HCT116 (cell line): Measurements from ENCODE around the gene MFSD6L. TPM values are rescaled to one million over a fixed set of nuclear protein-coding genes. Genes with fewer than 3 reads are reported as not detected.

Source experiments
- ATAC-seq: fragments of 200-7000 bp; cut with Tn5 transposase; 2 replicates; pipeline ENCODE4 v1.9.1; 2020; ENCODE audit warnings: mild to moderate bottlenecking, moderate library complexity
- BruUV-seq: library from RNA; stranded (reverse); fragments of 400-500 nt; replicated peaks from 2 replicates; lab custom pipeline; 2021; lab: Mats Ljungman, UMichigan
- CTCF ChIA-PET: fragments of 300-600 bp; sonication (Branson Sonifier 250); formaldehyde crosslinking; loops from one replicate; lab custom pipeline; 2021; ENCODE audit warnings: antibody characterized with exemption; lab: Charles Lee
- POLR2A ChIA-PET: fragments of 300-600, 350-600 bp; sonication (Branson Sonifier 250); formaldehyde crosslinking; loops from one replicate; lab custom pipeline; 2021; ENCODE audit warnings: antibody characterized with exemption; lab: Charles Lee
- RAD21 ChIA-PET, 2 experiments: fragments of 300-600 bp; sonication (Branson Sonifier 250); formaldehyde crosslinking; loops; one replicate each; lab custom pipeline; 2023; ENCODE audit warnings: low total read pairs in 2 of 2; ENCODE audit not compliant: uncharacterized antibody in 2 of 2, unreplicated experiment in 2 of 2, low non-redundant PET in 1 of 2; lab: Charles Lee
- DNase-seq: peaks from one replicate; pipeline ENCODE4 v3.0.0-alpha.2; 2010; ENCODE audit warnings: low read depth, low spot score
- H2AFZ ChIP-seq: fragments of 200-600 bp; shearing (Covaris generic), sonication (generic); 2 replicates; pipeline ENCODE4 v1.6.1; 2017; ENCODE audit warnings: low read depth, mixed run types, mixed read lengths, antibody characterized with exemption, low read length; ENCODE audit not compliant: poor library complexity, severe bottlenecking
- H3K27ac ChIP-seq: 2 replicates; pipeline ENCODE4 v1.5.1; 2012; ENCODE audit warnings: low read depth, low read length
- H3K27me3 ChIP-seq: fragments of 200-600 bp; sonication (generic); 2 replicates; pipeline ENCODE4 v1.6.1; 2016; ENCODE audit warnings: mixed run types, low read length, mixed read lengths; ENCODE audit not compliant: insufficient read depth
- H3K36me3 ChIP-seq, 2 experiments: fragments of 200-500 bp in 1 of 2; fragments of 200-600 bp in 1 of 2; sonication (Bioruptor generic) in 1 of 2; sonication (generic) in 1 of 2; 2 replicates each; pipeline versions ENCODE4 v1.5.1 to v1.6.1; 2014 to 2016; ENCODE audit warnings: low read length in 2 of 2, inconsistent platforms in 1 of 2, mixed read lengths in 1 of 2, mixed run types in 1 of 2; ENCODE audit not compliant: insufficient read depth in 2 of 2, control insufficient read depth in 1 of 2
- H3K4me1 ChIP-seq, 2 experiments: fragments of 200-600 bp in 1 of 2; sonication (generic) in 1 of 2; 2 replicates each; pipeline versions ENCODE4 v1.5.1 to v1.6.1; 2012 to 2017; ENCODE audit warnings: low read length in 2 of 2, inconsistent platforms in 1 of 2, mild to moderate bottlenecking in 1 of 2, mixed read lengths in 1 of 2, mixed run types in 1 of 2, moderate library complexity in 1 of 2; ENCODE audit not compliant: insufficient read depth in 2 of 2, control insufficient read depth in 1 of 2
- H3K4me2 ChIP-seq: fragments of 200-600 bp; sonication (generic); 2 replicates; pipeline ENCODE4 v1.6.1; 2017; ENCODE audit warnings: mixed run types, low read length, mixed read lengths
- H3K4me3 ChIP-seq, 2 experiments: fragments of 200-600 bp in 1 of 2; sonication (generic) in 1 of 2; replicated peaks in 1 of 2; 2 replicates each; pipeline ENCODE4 v1.5.1; 2011 to 2016; ENCODE audit warnings: low read length in 2 of 2, control low read depth in 1 of 2, low read depth in 1 of 2, mild to moderate bottlenecking in 1 of 2, mixed read lengths in 1 of 2, mixed run types in 1 of 2
- H3K79me2 ChIP-seq: fragments of 200-600 bp; sonication (generic); 2 replicates; pipeline ENCODE4 v1.6.1; 2017; ENCODE audit warnings: mild to moderate bottlenecking, mixed run types, low read length, moderate library complexity, mixed read lengths; ENCODE audit not compliant: insufficient read depth
- H3K9ac ChIP-seq: fragments of 200-600 bp; sonication (generic); 2 replicates; pipeline ENCODE4 v1.6.1; 2016; ENCODE audit warnings: low read length, mixed read lengths
- H3K9me2 ChIP-seq: fragments of 200-600 bp; sonication (generic), shearing (Covaris generic); 2 replicates; pipeline ENCODE4 v1.6.1; 2017; ENCODE audit warnings: mixed run types, mild to moderate bottlenecking, moderate library complexity; ENCODE audit not compliant: insufficient read depth
- H3K9me3 ChIP-seq, 2 experiments: fragments of 200-500 bp in 1 of 2; fragments of 200-600 bp in 1 of 2; sonication (Bioruptor generic) in 1 of 2; sonication (generic) in 1 of 2; 2 replicates each; pipeline ENCODE4 v1.6.1; 2014 to 2017; ENCODE audit warnings: low read length in 2 of 2, mixed read lengths in 2 of 2, inconsistent platforms in 1 of 2, low read depth in 1 of 2, mild to moderate bottlenecking in 1 of 2, mixed run types in 1 of 2, moderate library complexity in 1 of 2; ENCODE audit not compliant: control insufficient read depth in 1 of 2, insufficient read depth in 1 of 2
- H4K20me1 ChIP-seq: fragments of 200-600 bp; sonication (generic), shearing (Covaris generic); 2 replicates; pipeline ENCODE4 v1.6.1; 2017; ENCODE audit warnings: mixed run types, mild to moderate bottlenecking, moderate library complexity; ENCODE audit not compliant: insufficient read depth
- ATF3 ChIP-seq: IDR thresholded peaks from 2 replicates; pipeline ENCODE4 v1.6.1; 2012
- CBX3 ChIP-seq: IDR thresholded peaks from 2 replicates; pipeline ENCODE4 v1.6.1; 2012; ENCODE audit warnings: low read depth
- CEBPB ChIP-seq: IDR thresholded peaks from 2 replicates; pipeline ENCODE4 v1.6.1; 2012; ENCODE audit warnings: low read depth
- CTCF ChIP-seq, 3 experiments: fragments of 200-600 bp in 1 of 3; sonication (generic) in 1 of 3; IDR thresholded peaks in 2 of 3; conservative IDR thresholded peaks in 1 of 3; 2 replicates each; pipeline ENCODE4 v1.5.1; 2012 to 2017; ENCODE audit warnings: low read depth in 2 of 3, low read length in 2 of 3, antibody characterized with exemption in 1 of 3, borderline replicate concordance in 1 of 3, control low read depth in 1 of 3, mild to moderate bottlenecking in 1 of 3, mixed read lengths in 1 of 3, mixed run types in 1 of 3, moderate library complexity in 1 of 3; ENCODE audit not compliant: insufficient read depth in 1 of 3
- EGR1 ChIP-seq: IDR thresholded peaks from 2 replicates; pipeline ENCODE4 v1.6.1; 2012; ENCODE audit warnings: low read depth
- ELF1 ChIP-seq: IDR thresholded peaks from 2 replicates; pipeline ENCODE4 v1.6.1; 2012; ENCODE audit warnings: low read depth, borderline replicate concordance
- EZH2 ChIP-seq: fragments of 200-600 bp; sonication (generic); IDR thresholded peaks from 2 replicates; pipeline ENCODE4 v1.6.1; 2017; ENCODE audit warnings: antibody characterized with exemption, mixed run types
- EZH2phosphoT487 ChIP-seq: fragments of 200-600 bp; IDR thresholded peaks from 2 replicates; pipeline ENCODE4 v1.6.1; 2018; ENCODE audit warnings: antibody characterized with exemption, borderline replicate concordance
- FOSL1 ChIP-seq: IDR thresholded peaks from 2 replicates; pipeline ENCODE4 v1.6.1; 2012; ENCODE audit warnings: low read depth
- JUND ChIP-seq: IDR thresholded peaks from 2 replicates; pipeline ENCODE4 v1.6.1; 2012
- POLR2A ChIP-seq: IDR thresholded peaks from 2 replicates; pipeline ENCODE4 v1.7.0; 2011; ENCODE audit warnings: borderline replicate concordance; ENCODE audit not compliant: insufficient read depth, insufficient read length; ENCODE audit errors: extremely low read depth
- POLR2AphosphoS5 ChIP-seq: IDR thresholded peaks from 2 replicates; pipeline ENCODE4 v1.6.1; 2011; ENCODE audit warnings: mild to moderate bottlenecking, low read depth, low read length, moderate library complexity
- RAD21 ChIP-seq: IDR thresholded peaks from 2 replicates; pipeline ENCODE4 v1.6.1; 2012; ENCODE audit warnings: low read depth, mild to moderate bottlenecking
- SP1 ChIP-seq: IDR thresholded peaks from 2 replicates; pipeline ENCODE4 v1.6.1; 2012; ENCODE audit warnings: low read depth
- SRF ChIP-seq: IDR thresholded peaks from 2 replicates; pipeline ENCODE4 v1.6.1; 2012; ENCODE audit warnings: low read depth
- ZBTB33 ChIP-seq: IDR thresholded peaks from 2 replicates; pipeline ENCODE4 v1.6.1; 2011; ENCODE audit warnings: mild to moderate bottlenecking, low read length, moderate library complexity; ENCODE audit not compliant: insufficient replicate concordance; ENCODE audit errors: extremely low read depth
- intact Hi-C: fragments of 100-400 bp; cut with micrococcal nuclease; formaldehyde crosslinking; loops from 2 replicates; pipeline ENCODE4 v1.10.0; 2022
- total RNA-seq: library from RNA; stranded (reverse); gene quantifications from one replicate; pipeline ENCODE4 v1.2.1, GENCODE V29; 2021; ENCODE audit not compliant: unreplicated experiment

The MFSD6L gene
- total RNA-seq, 1 experiment from 2014 or later: not detected

GRCh38 chr17:8821446-8822105, 22.4 kb upstream of the MFSD6L start:
- Histone ChIP-seq H4K20me1 (no peaks in the 10 kb centered on the region), H3K27ac (no peak overlapping the region), H3K4me3 (no peak overlapping the region), H3K79me2 (no peaks in the 10 kb centered on the region), H3K27me3 (peaks cover 4% of the 10 kb centered on the region; the same call in 1 of the 2 replicates), H2AFZ (no peak overlapping the region), H3K9ac (no peak overlapping the region), H3K36me3 (no peaks in the 10 kb centered on the region), H3K9me2 (no peaks in the 10 kb centered on the region), H3K4me1 (no peaks in the 10 kb centered on the region), H3K4me2 (no peak overlapping the region), H3K9me3 (peaks cover 4 to 9% of the 10 kb centered on the region in 2 experiments; a peak in 2 of 4 replicates)
- intact Hi-C loops: no loop called here
- ChIA-PET CTCF (interaction anchor here (1.9 kb wide), 1 partner anchor 11 kb away, joined by 5 read pairs; no protein-coding TSS in a partner anchor), RAD21 (no interaction called here), POLR2A (no interaction called here)
- BruUV-seq: no TSS peak
- no peak for ATAC-seq
- DNase-seq: no peak
- TF ChIP-seq ELF1 (no peak), SP1 (no peak), FOSL1 (no peak), EGR1 (no peak), JUND (no peak), ZBTB33 (no peak), POLR2AphosphoS5 (no peak), EZH2phosphoT487 (no peak), RAD21 (no peak), CBX3 (no peak), CEBPB (no peak), SRF (no peak), EZH2 (no peak), CTCF (IDR thresholded peaks at IDR 0.05 in 2 of 3, conservative IDR thresholded peaks at IDR 0.05 in 1 of 3; ENCODE audit: borderline replicate concordance in 1 of 3, insufficient read depth in 1 of 3, low read depth in 2 of 3, low read length in 2 of 3) (no peak), ATF3 (no peak), POLR2A (no peak)
